ENCODE data around the gene CENPT.

DNA sequence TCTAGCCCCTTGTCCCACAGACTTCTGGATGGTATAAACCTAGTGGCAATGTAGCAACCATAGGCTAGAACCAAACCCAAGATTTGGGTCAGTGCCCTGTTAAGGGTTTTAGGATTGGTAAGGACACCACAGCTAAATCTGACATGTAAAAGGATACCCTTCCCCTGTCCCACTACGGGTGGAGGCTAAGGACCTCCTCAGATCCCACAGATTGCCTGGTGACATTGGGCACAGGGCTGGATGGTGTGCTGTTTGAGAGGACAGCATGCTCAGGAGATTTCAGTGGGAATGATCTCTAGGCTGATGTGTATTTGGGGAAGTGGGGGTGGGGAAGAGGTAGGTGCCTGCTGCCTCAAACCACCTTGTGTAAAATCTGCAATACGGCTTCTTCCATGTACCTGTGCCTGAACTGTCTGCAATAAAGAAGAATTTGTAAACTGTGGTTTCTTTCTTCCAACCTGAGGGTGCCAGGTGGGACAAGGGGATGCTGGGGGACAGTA, 24.7 kb upstream of the CENPT start:
- no peak for TF ChIP-seq POLR2A (IDR thresholded peaks at IDR 0.05)
- TF ChIP-seq, protein P1, sequence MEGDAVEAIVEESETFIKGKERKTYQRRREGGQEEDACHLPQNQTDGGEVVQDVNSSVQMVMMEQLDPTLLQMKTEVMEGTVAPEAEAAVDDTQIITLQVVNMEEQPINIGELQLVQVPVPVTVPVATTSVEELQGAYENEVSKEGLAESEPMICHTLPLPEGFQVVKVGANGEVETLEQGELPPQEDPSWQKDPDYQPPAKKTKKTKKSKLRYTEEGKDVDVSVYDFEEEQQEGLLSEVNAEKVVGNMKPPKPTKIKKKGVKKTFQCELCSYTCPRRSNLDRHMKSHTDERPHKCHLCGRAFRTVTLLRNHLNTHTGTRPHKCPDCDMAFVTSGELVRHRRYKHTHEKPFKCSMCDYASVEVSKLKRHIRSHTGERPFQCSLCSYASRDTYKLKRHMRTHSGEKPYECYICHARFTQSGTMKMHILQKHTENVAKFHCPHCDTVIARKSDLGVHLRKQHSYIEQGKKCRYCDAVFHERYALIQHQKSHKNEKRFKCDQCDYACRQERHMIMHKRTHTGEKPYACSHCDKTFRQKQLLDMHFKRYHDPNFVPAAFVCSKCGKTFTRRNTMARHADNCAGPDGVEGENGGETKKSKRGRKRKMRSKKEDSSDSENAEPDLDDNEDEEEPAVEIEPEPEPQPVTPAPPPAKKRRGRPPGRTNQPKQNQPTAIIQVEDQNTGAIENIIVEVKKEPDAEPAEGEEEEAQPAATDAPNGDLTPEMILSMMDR (IDR thresholded peaks at IDR 0.05), result no peak
- TF ChIP-seq EP300 (IDR thresholded peaks at IDR 0.05), result no peak

Measured in ovary (tissue), 3 donors.